Measurements from ENCODE around the gene TMEM100. TPM values are rescaled to one million over a fixed set of nuclear protein-coding genes. Genes with fewer than 3 reads are reported as not detected.
A peak's percentile ranks its signal among the peaks of the same experiment; 100 is the strongest.

Gene TMEM100
- total RNA-seq, 1 donor from 2014 or later, result 443 TPM

GRCh38 chr17:55765472-55765871 lies 42.8 kb upstream of the TMEM100 start:
- TF ChIP-seq, protein P1, sequence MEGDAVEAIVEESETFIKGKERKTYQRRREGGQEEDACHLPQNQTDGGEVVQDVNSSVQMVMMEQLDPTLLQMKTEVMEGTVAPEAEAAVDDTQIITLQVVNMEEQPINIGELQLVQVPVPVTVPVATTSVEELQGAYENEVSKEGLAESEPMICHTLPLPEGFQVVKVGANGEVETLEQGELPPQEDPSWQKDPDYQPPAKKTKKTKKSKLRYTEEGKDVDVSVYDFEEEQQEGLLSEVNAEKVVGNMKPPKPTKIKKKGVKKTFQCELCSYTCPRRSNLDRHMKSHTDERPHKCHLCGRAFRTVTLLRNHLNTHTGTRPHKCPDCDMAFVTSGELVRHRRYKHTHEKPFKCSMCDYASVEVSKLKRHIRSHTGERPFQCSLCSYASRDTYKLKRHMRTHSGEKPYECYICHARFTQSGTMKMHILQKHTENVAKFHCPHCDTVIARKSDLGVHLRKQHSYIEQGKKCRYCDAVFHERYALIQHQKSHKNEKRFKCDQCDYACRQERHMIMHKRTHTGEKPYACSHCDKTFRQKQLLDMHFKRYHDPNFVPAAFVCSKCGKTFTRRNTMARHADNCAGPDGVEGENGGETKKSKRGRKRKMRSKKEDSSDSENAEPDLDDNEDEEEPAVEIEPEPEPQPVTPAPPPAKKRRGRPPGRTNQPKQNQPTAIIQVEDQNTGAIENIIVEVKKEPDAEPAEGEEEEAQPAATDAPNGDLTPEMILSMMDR (IDR thresholded peaks at IDR 0.05), result no peak
- H3K27me3 ChIP-seq (ENCODE audit: low read depth), result no peaks in the 10 kb centered on the region
- intact Hi-C loops (cut with DNase I), result no loop called here
- H3K4me1 ChIP-seq, result peaks cover 18% of the 10 kb centered on the region
- no peak overlapping the region for H3K27ac ChIP-seq
- ATAC-seq (no peak), DNase-seq (no peak)
- peaks cover 22% of the 10 kb centered on the region for H3K36me3 ChIP-seq
- H3K9me3 ChIP-seq, result no peaks in the 10 kb centered on the region
- no peak overlapping the region for H3K4me3 ChIP-seq

GRCh38 chr17:55764610-55765009 lies 41.9 kb upstream of the TMEM100 start:
- no peak overlapping the region for H3K4me3 ChIP-seq
- TF ChIP-seq, protein P1 (IDR thresholded peaks at IDR 0.05), result no peak
- H3K9me3 ChIP-seq, result no peaks in the 10 kb centered on the region
- H3K4me1 ChIP-seq, result peaks cover 12% of the 10 kb centered on the region
- peak overlapping the region; percentile 44 for H3K27ac ChIP-seq
- no peaks in the 10 kb centered on the region for H3K27me3 ChIP-seq (ENCODE audit: low read depth)
- DNase-seq, result no peak
- intact Hi-C loops (cut with DNase I), result no loop called here
- peaks cover 20% of the 10 kb centered on the region for H3K36me3 ChIP-seq
- no peak for ATAC-seq

DNA sequence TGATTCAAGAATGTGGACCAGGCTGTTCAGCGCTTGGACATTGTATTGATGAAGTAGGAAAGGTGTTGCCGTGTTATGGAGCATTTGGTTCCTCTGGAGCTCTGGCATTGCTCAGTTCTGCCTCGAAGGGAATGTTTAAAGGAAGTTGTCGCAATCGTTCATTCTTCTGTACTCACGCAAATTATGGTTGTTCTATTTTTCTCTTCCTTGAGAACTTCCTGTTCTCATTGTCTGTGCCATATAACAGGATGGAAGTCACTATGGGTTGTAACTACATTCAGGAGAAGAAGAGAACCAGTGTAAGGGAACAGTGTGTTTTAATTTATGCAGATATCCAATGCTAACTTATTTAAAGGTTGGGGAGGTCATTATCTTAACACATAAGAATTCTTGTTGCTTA lies 41.2 kb upstream of the TMEM100 start:
- H3K27me3 ChIP-seq (ENCODE audit: low read depth), result no peaks in the 10 kb centered on the region
- no peak overlapping the region for H3K27ac ChIP-seq
- ATAC-seq, result peak in 1 of 2 donors; percentile 48
- intact Hi-C loops (cut with DNase I), result no loop called here
- no peak overlapping the region for H3K4me3 ChIP-seq
- peaks cover 5% of the 10 kb centered on the region for H3K4me1 ChIP-seq
- no peaks in the 10 kb centered on the region for H3K9me3 ChIP-seq
- DNase-seq, result no peak
- TF ChIP-seq, protein P1 (IDR thresholded peaks at IDR 0.05), result no peak
- H3K36me3 ChIP-seq, result peaks cover 12% of the 10 kb centered on the region

DNA sequence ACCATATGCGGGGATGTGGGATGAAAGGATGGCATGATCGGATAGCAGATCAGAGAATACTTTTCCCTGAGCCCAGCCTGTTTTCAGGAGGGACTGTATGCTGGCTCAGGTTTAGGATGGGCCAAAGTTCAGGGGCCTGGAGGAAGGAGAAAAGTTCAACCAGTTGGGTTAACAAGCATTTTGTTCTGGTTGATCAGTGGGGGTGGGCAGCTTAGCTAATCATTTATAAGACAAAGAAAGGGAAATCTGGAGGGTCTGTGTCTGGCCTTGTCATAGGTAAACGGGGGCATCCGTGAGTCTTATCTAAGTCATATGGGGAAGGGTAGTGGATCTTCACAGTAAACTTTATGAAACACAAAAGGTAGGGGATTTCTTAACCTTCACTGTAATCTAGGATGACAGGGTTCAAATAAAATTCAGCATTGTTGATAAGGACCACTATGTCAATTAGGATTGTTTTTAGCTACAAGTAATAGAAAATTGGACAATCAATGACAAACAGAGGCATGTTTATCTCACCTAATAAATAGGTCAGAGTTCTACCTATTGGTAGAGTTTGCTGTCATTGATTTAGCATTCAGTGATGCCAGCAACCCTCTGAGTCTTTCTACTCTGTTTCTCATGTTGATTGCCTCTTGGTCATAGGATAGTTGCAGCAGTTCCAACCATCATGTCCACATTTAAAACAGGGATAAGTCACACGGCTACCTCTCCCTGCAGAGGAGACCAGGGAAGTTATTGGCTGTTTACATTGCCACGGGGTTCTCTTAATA lies 39.6 kb upstream of the TMEM100 start:
- DNase-seq, result no peak
- H3K27me3 ChIP-seq (ENCODE audit: low read depth), result no peaks in the 10 kb centered on the region
- H3K27ac ChIP-seq, result no peak overlapping the region
- TF ChIP-seq, protein P1 (IDR thresholded peaks at IDR 0.05), result no peak
- intact Hi-C loops (cut with DNase I), result no loop called here
- no peak for ATAC-seq
- no peak overlapping the region for H3K4me3 ChIP-seq
- peaks cover 5% of the 10 kb centered on the region for H3K4me1 ChIP-seq
- no peaks in the 10 kb centered on the region for H3K9me3 ChIP-seq
- no peaks in the 10 kb centered on the region for H3K36me3 ChIP-seq

GRCh38 chr17:55760643-55761355 lies 38.1 kb upstream of the TMEM100 start:
- no peaks in the 10 kb centered on the region for H3K9me3 ChIP-seq
- DNase-seq (no peak), ATAC-seq (no peak)
- intact Hi-C loops (cut with DNase I), result no loop called here
- TF ChIP-seq, protein P1 (IDR thresholded peaks at IDR 0.05), result no peak
- no peak overlapping the region for H3K27ac ChIP-seq
- H3K27me3 ChIP-seq (ENCODE audit: low read depth), result no peaks in the 10 kb centered on the region
- peaks cover 5% of the 10 kb centered on the region for H3K4me1 ChIP-seq
- no peak overlapping the region for H3K4me3 ChIP-seq
- no peaks in the 10 kb centered on the region for H3K36me3 ChIP-seq

All from lower lobe of right lung (tissue), 2 donors.